GM10847 (cell line): Measurements from ENCODE around the gene ZBTB8A.

Experiments
- POLR2A ChIP-seq: IDR thresholded peaks from 2 replicates; pipeline ENCODE4 v1.6.1; 2011; ENCODE audit not compliant: insufficient read length; ENCODE audit errors: extremely low read depth

Gene ZBTB8A

DNA sequence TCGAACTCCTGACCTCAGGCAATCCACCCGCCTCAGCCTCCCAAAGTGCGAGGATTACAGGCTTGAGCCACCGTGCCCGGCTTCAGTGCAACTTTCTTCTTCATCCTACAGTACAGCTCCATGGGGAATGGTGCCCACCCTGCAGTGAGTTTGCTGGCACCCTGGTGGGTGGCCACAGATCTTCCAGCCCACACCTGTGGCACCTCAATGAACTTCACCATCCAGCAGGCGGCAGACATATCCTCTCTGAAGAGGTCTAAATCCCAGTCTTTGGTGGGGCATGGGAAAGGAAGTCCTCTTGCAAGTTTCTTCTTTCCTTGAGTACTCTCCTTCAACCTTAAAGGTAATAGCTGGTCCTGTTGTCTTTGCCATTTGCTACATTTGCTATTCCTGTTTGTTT is 18.1 kb upstream of the ZBTB8A start:
- no peak for TF ChIP-seq POLR2A

- TF ChIP-seq POLR2A: no peak
Measured at GRCh38 chr1:32525053-32525452, 14.2 kb upstream of the ZBTB8A start.

- no peak for TF ChIP-seq POLR2A
Measured at GRCh38 chr1:32525661-32526444, 13.4 kb upstream of the ZBTB8A start.

GRCh38 chr1:32533792-32534327 is 5.4 kb upstream of the ZBTB8A start:
- TF ChIP-seq POLR2A: no peak

- no peak for TF ChIP-seq POLR2A
Measured at GRCh38 chr1:32536117-32536516, 3.1 kb upstream of the ZBTB8A start.

- TF ChIP-seq POLR2A: no peak
Measured at GRCh38 chr1:32536764-32537163, 2.5 kb upstream of the ZBTB8A start.

DNA sequence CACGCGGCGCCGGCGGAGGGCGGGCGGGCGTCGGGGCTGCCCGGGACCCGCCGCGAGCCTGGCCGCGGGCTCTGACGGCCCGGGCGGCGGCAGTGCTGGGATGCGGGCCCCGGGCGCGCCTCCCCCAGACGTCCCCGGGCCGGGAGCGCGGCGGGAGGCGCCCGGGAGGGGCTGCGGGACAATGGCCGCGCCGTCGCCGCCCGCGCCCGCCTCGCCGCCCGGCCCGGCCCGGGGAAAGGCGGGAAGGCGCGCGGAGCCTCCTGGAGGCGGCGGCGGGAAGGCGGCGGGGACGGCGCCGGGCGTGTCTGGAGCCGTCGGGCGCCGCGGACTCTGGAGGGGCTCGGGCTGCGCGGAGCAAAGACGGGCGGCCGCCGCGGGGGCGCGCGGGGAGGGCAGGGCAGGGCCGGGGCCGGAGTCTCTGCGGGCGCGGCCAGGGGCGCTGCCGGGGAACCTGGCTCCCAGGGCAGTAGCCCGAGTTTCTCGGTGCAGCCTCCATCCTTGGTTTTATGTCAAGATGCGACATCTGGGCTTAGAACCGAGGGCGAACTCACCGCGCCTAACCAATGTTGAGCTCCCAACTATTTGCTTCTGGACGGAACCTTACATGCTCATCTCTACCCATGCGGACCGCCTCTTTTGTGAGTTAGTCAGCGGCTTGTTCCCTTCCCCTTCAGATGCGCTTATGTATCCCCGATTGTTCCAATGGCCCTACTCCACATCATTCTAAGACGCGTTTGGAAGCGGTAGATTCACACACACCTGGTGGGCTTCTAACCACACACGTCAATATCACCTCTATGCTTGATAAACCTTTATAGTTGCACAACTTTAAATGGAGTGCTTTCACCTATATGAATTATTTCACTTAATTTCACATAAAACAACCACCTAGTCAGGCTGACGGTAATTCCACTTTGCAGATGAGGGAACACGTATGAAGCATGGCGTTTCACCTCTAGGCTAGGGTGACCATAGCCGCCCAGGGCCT is 651 bp downstream of the ZBTB8A start:
- no peak for TF ChIP-seq POLR2A

DNA sequence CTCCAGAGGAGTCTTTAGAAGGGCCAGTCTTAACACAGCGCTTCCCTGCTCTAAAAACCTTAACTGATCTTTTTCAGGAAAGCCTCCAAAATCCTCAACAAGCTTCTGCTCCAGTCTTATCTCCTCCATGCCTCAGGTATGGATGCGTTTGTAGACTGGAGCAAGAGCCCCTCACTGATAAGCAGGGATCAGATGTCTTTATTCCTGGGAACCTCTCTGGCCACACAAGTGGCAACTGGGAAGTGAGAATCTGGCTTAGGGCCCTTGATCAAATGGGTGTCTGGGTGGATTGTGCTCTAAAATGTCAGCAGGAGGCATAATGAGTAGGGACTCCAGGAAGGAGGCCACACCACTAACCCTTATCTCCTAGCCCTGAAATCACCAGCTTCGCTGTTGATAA is 1.4 kb downstream of the ZBTB8A start:
- TF ChIP-seq POLR2A: no peak

DNA sequence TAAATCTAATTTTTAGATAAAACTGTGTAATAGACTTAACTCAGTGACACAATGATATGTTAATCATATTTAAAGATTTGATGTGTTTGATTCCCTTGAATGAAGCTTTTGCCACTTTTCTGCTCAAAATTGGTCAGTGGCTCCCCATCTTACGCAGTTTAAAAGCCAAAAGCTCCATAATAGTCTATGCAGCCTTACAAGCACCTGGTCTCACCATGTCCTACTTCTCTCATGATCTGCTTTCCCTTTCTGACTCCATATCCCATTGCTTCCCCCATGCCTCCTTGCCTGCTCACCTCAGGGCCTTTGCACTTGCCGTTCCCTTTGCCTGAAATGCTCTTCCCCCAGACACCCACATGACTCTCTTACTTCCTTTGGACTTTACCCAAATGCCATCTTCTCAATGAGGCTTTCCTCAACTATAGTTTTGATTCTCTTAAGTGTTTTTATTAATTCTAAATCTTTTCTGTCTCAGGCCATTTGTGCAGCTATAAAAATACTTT is 1.9 kb downstream of the ZBTB8A start:
- TF ChIP-seq POLR2A: no peak

GRCh38 chr1:32546611-32547010 is 7.4 kb downstream of the ZBTB8A start:
- TF ChIP-seq POLR2A: no peak

DNA sequence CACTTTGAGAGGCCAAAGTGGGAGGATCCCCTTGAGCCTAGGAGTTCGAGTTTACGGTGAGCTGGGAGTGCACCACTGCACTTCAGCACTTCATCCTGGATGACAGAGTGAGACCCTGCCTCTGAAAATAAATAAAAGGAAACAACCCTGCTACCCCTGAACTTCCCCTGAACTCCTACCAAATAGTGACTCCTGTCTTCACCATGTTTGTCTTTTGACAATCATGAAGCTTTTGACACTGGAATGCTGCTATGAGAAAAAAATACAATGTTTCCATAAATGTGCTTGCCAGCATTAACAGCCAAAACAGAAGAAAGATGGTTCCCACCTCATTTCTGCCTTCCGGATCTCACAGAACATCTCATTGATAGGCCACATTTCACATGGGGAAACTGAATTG is 10.4 kb downstream of the ZBTB8A start:
- no peak for TF ChIP-seq POLR2A

DNA sequence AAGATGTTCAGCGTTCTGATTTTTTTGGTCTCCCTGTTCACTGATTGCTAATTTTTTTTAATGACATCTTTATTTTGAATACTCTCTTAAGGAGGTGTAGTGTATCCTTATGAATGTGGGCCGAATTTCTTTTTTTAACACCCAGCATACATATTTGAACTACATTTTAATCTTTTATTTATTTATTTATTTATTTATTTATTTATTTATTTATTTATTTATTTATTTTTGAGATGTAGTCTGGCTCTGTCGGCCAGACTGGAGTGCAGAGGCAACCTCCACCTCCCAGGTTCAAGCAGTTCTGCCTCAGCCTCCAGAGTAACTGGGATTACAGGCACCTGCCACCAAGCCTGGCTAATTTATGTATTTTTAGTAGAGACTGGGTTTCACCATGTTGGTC is 15.1 kb downstream of the ZBTB8A start:
- no peak for TF ChIP-seq POLR2A

DNA sequence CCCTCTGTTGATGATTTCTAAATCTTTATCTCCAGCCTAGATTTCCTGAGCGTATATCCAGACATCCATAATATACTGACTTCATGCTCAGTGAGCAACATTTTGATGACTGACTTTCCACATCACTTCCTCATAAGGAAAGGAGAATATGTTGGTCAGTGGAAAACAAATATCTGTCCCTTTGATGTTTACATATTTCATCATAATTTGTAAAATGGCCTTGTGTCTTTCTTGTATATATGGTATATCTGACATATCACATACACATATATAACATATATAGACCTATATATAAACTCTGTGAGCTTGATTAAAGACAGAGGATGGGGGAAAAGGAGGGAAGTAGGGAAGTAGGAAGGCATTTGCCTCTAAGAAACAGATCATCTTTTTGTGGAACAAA is 18.6 kb downstream of the ZBTB8A start:
- TF ChIP-seq POLR2A: no peak

- TF ChIP-seq POLR2A: no peak
Measured at GRCh38 chr1:32568929-32569328, 29.7 kb downstream of the ZBTB8A start.

GRCh38 chr1:32580348-32581017 is 41.3 kb downstream of the ZBTB8A start:
- no peak for TF ChIP-seq POLR2A
